Transverse colon (tissue), 3 donors: ENCODE measurements around the gene SLC4A5.

Experiments
- POLR2A ChIP-seq: fragments of 450-650 bp; IDR thresholded peaks from one replicate; pipeline ENCODE4 v1.6.1; 2016; ENCODE audit warnings: antibody characterized with exemption, mild to moderate bottlenecking, moderate library complexity
- TF ChIP-seq, protein P1 (sequence below), 5 experiments: fragments of 200-600 bp in 3 of 5; fragments of 450-650 bp in 2 of 5; sonication (generic) in 3 of 5; IDR thresholded peaks; 1 replicate in 2 of 5; 2 replicates in 3 of 5; pipeline ENCODE4 v1.5.1; 2016 to 2017; ENCODE audit warnings: antibody characterized with exemption in 5 of 5, inconsistent platforms in 3 of 5, mild to moderate bottlenecking in 2 of 5, moderate library complexity in 1 of 5

DNA sequence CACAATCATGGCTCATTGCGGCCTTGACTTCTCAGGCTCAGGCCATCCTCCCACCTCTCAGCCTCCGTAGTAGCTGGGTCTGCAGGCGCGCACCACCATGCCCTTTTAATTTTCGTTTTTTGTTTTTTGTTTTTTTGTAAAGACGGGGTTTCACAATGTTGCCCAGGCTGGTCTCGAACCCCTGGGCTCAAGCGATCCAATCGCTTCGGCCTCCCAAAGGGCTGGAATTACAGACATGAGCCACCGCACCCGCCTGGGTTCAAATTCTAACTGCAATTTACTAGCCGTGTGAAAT, 49.2 kb upstream of the SLC4A5 start:
- no peak for TF ChIP-seq POLR2A
- TF ChIP-seq, protein P1, sequence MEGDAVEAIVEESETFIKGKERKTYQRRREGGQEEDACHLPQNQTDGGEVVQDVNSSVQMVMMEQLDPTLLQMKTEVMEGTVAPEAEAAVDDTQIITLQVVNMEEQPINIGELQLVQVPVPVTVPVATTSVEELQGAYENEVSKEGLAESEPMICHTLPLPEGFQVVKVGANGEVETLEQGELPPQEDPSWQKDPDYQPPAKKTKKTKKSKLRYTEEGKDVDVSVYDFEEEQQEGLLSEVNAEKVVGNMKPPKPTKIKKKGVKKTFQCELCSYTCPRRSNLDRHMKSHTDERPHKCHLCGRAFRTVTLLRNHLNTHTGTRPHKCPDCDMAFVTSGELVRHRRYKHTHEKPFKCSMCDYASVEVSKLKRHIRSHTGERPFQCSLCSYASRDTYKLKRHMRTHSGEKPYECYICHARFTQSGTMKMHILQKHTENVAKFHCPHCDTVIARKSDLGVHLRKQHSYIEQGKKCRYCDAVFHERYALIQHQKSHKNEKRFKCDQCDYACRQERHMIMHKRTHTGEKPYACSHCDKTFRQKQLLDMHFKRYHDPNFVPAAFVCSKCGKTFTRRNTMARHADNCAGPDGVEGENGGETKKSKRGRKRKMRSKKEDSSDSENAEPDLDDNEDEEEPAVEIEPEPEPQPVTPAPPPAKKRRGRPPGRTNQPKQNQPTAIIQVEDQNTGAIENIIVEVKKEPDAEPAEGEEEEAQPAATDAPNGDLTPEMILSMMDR (IDR thresholded peaks at IDR 0.05) = no peak
